ENCODE measurements around the gene RGL3.

The RGL3 gene

DNA sequence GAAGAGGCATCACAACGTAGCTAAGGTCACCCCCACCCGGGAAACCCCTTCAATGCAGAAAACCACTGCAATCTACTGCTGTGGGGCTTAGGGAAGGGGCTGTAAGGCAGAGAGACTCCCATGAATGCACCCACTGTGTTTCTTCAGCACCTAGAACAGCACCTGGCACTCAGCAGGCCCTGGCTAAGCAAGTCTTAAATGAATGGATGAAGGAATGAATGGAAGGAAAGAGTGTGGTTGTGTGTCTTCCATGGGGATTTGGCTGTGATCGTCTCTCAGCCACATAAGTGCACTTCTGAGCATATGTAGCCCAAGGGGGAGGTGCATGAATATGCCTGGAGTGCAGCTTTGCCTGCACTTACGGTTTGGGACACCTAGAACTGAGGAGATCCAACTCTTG is 69.9 kb downstream of the RGL3 start:
- no peak for TF ChIP-seq CTCF (IDR thresholded peaks at IDR 0.05)
- no peak overlapping the region for H3K4me3 ChIP-seq
- DNase-seq (ENCODE audit: low spot score), result no peak

GRCh38 chr19:11347546-11348039 is 71.5 kb downstream of the RGL3 start:
- H3K4me3 ChIP-seq, result no peak overlapping the region
- DNase-seq (ENCODE audit: low spot score), result no peak
- no peak for TF ChIP-seq CTCF (IDR thresholded peaks at IDR 0.05)
- H3K27ac ChIP-seq, result peak overlapping the region in 1 of 2 donors; percentile 94

More for the DNA sequence above, 69.9 kb downstream of the RGL3 start:
- H3K27ac ChIP-seq, result no peak overlapping the region

DNA sequence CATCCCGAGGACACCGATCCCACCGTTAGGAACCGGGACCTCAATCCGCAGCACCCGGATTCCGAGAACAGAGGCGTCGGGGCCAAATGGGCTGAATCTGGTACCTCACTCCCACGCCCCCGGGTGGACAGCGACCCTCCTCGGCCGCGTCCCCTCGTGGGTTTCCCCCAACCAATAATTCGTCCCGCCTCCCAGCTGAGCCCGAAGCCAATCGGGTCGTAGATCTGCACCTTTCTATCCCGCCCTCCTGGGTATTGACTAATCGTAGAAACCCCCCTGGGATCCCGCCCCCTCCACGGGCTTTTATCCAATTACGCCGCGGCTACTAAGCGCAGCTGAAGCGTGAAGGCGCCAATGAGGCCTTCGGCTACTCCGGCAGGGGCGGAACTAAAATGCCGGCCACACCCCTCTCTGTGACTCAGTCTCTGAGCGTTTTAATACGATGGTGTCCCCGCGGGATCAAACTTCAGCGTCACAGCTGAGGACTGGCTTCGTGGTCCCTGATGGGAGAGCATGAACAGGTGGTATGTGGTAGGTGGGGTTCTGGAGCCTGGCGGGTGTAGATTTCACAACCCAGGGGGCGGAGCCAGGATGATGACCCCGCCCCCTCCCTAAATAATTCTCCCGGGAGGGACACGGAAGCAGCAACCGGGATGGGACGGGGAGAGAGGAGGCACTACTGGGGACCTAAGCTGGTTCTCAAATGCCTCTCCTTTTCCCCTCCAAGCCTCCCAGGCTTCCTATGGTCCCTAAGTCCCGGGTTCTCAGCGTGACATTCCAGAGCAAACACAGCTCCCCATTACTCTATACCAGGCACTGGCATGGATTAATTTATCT is 72.8 kb downstream of the RGL3 start, which contains the start of the genes CCDC159 and TMEM205:
Gene CCDC159 (plus strand): TSS at position 416 of the 837 bp plus-strand sequence. CDS start 88 bp downstream, at position 504.
Gene TMEM205 (minus strand): TSS at position 165 of the 837 bp plus-strand sequence. CDS start 649 bp downstream, outside the sequence.
- DNase-seq (ENCODE audit: low spot score), result peak; percentile 100
- Histone ChIP-seq H3K27ac (peak within 1 kb of the TSS; percentile 73 to 94), H3K4me3 (peak within 1 kb of the TSS; percentile 87)
- no peak for TF ChIP-seq CTCF (IDR thresholded peaks at IDR 0.05)

DNA sequence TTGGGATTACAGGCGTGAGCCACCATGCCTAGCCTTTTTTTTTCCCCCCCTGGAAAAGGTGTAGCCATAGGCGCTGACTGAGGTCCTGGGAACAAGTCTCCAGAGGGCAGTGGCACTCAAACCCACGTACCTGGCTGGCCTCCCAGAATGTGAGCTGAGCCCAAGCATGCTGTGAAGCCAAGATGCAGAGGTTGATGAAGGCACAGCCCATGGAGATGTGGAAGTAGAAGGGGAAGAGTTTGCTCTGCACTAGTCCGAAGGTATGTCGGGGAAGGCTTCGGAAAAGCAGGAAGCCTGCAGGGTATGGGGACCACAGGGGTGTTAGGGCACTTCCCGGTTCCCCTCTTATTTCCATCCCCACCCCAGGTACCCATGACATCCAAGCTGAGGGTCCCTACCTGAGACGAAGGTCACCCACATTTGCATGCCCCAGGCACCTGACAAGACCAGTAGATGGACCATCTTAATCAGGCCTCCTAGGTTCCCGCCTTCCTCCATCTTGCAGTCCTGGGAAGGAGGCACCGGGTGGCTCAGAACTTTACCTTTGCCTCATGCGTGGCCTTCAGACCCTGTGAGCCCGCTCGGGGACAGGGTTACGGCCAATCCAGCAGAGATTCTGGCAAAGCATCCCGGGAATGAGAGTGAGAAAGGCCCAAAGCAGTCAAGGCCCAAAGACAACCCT is 73.9 kb downstream of the RGL3 start:
- Histone ChIP-seq H3K4me3 (peak overlapping the region; percentile 87), H3K27ac (peak overlapping the region; percentile 73 to 94)
- no peak for DNase-seq (ENCODE audit: low spot score)
- TF ChIP-seq CTCF (IDR thresholded peaks at IDR 0.05), result no peak

Measured in coronary artery (tissue), 2 donors.